Hepatocyte (in vitro differentiated cells): ENCODE results near the gene GRM4. TPM values are rescaled to one million over a fixed set of nuclear protein-coding genes. Genes with fewer than 3 reads are reported as not detected.

ENCODE experiments used
- DNase-seq: peaks from one replicate; pipeline ENCODE4 v3.0.0-alpha.2; 2016; ENCODE audit warnings: low spot score
- H2AFZ ChIP-seq: fragments of 200-600 bp; sonication (generic); 2 replicates; pipeline ENCODE4 v1.6.0; 2016; ENCODE audit warnings: antibody characterized with exemption, mild to moderate bottlenecking
- H3K27ac ChIP-seq: fragments of 200-600 bp; sonication (generic); 2 replicates; pipeline ENCODE4 v1.5.1; 2016; ENCODE audit warnings: mild to moderate bottlenecking
- H3K27me3 ChIP-seq: fragments of 200-600 bp; sonication (generic); 2 replicates; pipeline ENCODE4 v1.6.1; 2016
- H3K36me3 ChIP-seq: fragments of 200-600 bp; sonication (generic); replicated peaks from 2 replicates; pipeline ENCODE4 v1.5.1; 2016; ENCODE audit warnings: low read depth; ENCODE audit not compliant: insufficient read depth
- H3K4me1 ChIP-seq: fragments of 200-600 bp; sonication (generic); 2 replicates; pipeline ENCODE4 v1.5.1; 2016; ENCODE audit warnings: mild to moderate bottlenecking, moderate library complexity; ENCODE audit not compliant: insufficient read depth
- H3K4me2 ChIP-seq: fragments of 200-600 bp; sonication (generic); 2 replicates; pipeline ENCODE4 v1.6.0; 2016
- H3K4me3 ChIP-seq: fragments of 200-600 bp; sonication (generic); 2 replicates; pipeline ENCODE4 v1.5.1; 2016; ENCODE audit warnings: mild to moderate bottlenecking
- H3K79me2 ChIP-seq: fragments of 200-600 bp; sonication (generic); 2 replicates; pipeline ENCODE4 v1.6.0; 2017; ENCODE audit warnings: mild to moderate bottlenecking
- H3K9me2 ChIP-seq: fragments of 200-600 bp; sonication (generic); replicated peaks from 2 replicates; pipeline ENCODE4 v1.6.0; 2017; ENCODE audit warnings: mild to moderate bottlenecking; ENCODE audit not compliant: insufficient read depth
- H3K9me3 ChIP-seq: fragments of 200-600 bp; sonication (generic); 2 replicates; pipeline ENCODE4 v1.5.1; 2016; ENCODE audit warnings: low read depth, mild to moderate bottlenecking
- H4K20me1 ChIP-seq: fragments of 200-600 bp; sonication (generic); 2 replicates; pipeline ENCODE4 v1.6.0; 2016; ENCODE audit warnings: mild to moderate bottlenecking; ENCODE audit not compliant: insufficient read depth, poor library complexity, severe bottlenecking
- EZH2 ChIP-seq: fragments of 200-600 bp; sonication (generic); IDR thresholded peaks from 2 replicates; pipeline ENCODE4 v1.6.1; 2016; ENCODE audit warnings: antibody characterized with exemption, mild to moderate bottlenecking, borderline replicate concordance
- EZH2phosphoT487 ChIP-seq: fragments of 200-600 bp; sonication (generic); IDR thresholded peaks from one replicate; pipeline ENCODE4 v1.6.1; 2018; ENCODE audit warnings: antibody characterized with exemption, mild to moderate bottlenecking, low read depth, moderate library complexity; ENCODE audit not compliant: unreplicated experiment, severe bottlenecking
- WGBS: methylation state at CpG from one replicate; pipeline ENCODE4 v1.1.6; 2016; ENCODE audit warnings: low lambda C conversion rate; ENCODE audit errors: missing lambda C conversion rate; 5-methylcytosine and 5-hydroxymethylcytosine counted together
- polyA plus RNA-seq: library from polyadenylated mRNA; unstranded; fragments of >200 nt; fragmentation: Nextera tagmentation; extraction: Ambion mirVana; gene quantifications from 2 replicates; pipeline ENCODE4 v1.2.1, GENCODE V29; 2016
- total RNA-seq: library from RNA; depleted of rRNA; stranded (reverse); fragments of >200 nt; gene quantifications from 2 replicates; pipeline ENCODE4 v1.2.3, GENCODE V29; 2014
- TF ChIP-seq, protein P1 (sequence below): fragments of 200-600 bp; sonication (generic); IDR thresholded peaks from 2 replicates; pipeline ENCODE4 v1.5.1; 2016; ENCODE audit warnings: antibody characterized with exemption, mild to moderate bottlenecking; ENCODE audit not compliant: poor library complexity

The GRM4 gene
- total and polyA plus RNA-seq, 2 experiments from 2014 or later, result 0.03 TPM; not detected in 1

- Histone ChIP-seq H3K9me3 (no peaks in the 10 kb centered on the region), H4K20me1 (no peaks in the 10 kb centered on the region), H3K4me1 (no peaks in the 10 kb centered on the region), H3K4me2 (no peak overlapping the region), H3K4me3 (no peak overlapping the region), H3K79me2 (no peaks in the 10 kb centered on the region), H3K27me3 (no peaks in the 10 kb centered on the region), H2AFZ (no peak overlapping the region), H3K27ac (no peak overlapping the region), H3K9me2 (no peaks in the 10 kb centered on the region), H3K36me3 (no peaks in the 10 kb centered on the region)
- TF ChIP-seq, protein P1, sequence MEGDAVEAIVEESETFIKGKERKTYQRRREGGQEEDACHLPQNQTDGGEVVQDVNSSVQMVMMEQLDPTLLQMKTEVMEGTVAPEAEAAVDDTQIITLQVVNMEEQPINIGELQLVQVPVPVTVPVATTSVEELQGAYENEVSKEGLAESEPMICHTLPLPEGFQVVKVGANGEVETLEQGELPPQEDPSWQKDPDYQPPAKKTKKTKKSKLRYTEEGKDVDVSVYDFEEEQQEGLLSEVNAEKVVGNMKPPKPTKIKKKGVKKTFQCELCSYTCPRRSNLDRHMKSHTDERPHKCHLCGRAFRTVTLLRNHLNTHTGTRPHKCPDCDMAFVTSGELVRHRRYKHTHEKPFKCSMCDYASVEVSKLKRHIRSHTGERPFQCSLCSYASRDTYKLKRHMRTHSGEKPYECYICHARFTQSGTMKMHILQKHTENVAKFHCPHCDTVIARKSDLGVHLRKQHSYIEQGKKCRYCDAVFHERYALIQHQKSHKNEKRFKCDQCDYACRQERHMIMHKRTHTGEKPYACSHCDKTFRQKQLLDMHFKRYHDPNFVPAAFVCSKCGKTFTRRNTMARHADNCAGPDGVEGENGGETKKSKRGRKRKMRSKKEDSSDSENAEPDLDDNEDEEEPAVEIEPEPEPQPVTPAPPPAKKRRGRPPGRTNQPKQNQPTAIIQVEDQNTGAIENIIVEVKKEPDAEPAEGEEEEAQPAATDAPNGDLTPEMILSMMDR, result no peak
- no peak for TF ChIP-seq EZH2
- TF ChIP-seq EZH2phosphoT487, result no peak
- WGBS, result 60% methylated on average over 4 of the region's 4 CpGs
- no peak for DNase-seq
These were observed 51.9 kb downstream of the GRM4 start for GRCh38 chr6:34093854-34094430.

- Histone ChIP-seq H4K20me1 (no peaks in the 10 kb centered on the region), H3K79me2 (no peaks in the 10 kb centered on the region)
These were observed 52.7 kb downstream of the GRM4 start for GRCh38 chr6:34093206-34093605.

GRCh38 chr6:34092631-34093030 lies 53.3 kb downstream of the GRM4 start:
- TF ChIP-seq EZH2 (no peak), EZH2phosphoT487 (no peak)
- no peak overlapping the region for H3K27ac ChIP-seq
- 82% methylated on average over 5 of the region's 10 CpGs for WGBS
- H3K9me2 ChIP-seq, result no peaks in the 10 kb centered on the region
- H3K79me2 ChIP-seq, result no peaks in the 10 kb centered on the region
- H4K20me1 ChIP-seq, result no peaks in the 10 kb centered on the region
- no peak overlapping the region for H3K4me2 ChIP-seq
- no peaks in the 10 kb centered on the region for H3K4me1 ChIP-seq
- no peaks in the 10 kb centered on the region for H3K9me3 ChIP-seq
- H3K27me3 ChIP-seq, result no peaks in the 10 kb centered on the region
- DNase-seq, result no peak
- no peak overlapping the region for H2AFZ ChIP-seq
- no peak overlapping the region for H3K4me3 ChIP-seq
- H3K36me3 ChIP-seq, result no peaks in the 10 kb centered on the region

More at GRCh38 chr6:34093206-34093605, 52.7 kb downstream of the GRM4 start:
- Histone ChIP-seq H3K4me1 (no peaks in the 10 kb centered on the region), H3K9me3 (no peaks in the 10 kb centered on the region), H3K27me3 (no peaks in the 10 kb centered on the region), H2AFZ (no peak overlapping the region), H3K27ac (no peak overlapping the region), H3K36me3 (no peaks in the 10 kb centered on the region), H3K9me2 (no peaks in the 10 kb centered on the region), H3K4me3 (no peak overlapping the region), H3K4me2 (no peak overlapping the region)
- WGBS, result 97% methylated on average over 6 of the region's 6 CpGs
- no peak for DNase-seq
- TF ChIP-seq, protein P1, result no peak

DNA sequence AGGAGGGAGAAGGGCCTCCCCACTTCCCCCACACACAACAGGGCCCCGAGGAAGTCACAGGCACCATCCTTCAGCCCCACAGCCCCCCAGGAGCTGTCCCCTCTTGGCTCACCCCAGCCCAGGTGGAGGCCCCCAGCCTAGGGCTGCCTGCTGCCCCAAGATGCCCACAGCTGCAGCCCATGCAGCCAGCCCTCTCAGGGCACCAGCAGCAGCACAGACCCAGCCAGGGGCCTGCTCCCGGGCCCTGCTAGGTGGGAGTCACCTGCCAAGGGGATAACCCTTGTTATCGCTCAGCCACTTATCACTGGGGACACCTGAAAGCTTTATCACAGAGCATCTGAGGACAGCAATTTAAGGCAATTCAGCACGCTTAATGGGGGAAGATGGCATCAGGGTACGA lies 55.0 kb downstream of the GRM4 start:
- no peaks in the 10 kb centered on the region for H3K9me2 ChIP-seq
- H3K4me1 ChIP-seq, result no peaks in the 10 kb centered on the region
- no peaks in the 10 kb centered on the region for H3K9me3 ChIP-seq
- H3K4me2 ChIP-seq, result no peak overlapping the region
- H3K79me2 ChIP-seq, result no peaks in the 10 kb centered on the region
- no peak overlapping the region for H3K27ac ChIP-seq
- H3K27me3 ChIP-seq, result no peaks in the 10 kb centered on the region
- H4K20me1 ChIP-seq, result no peaks in the 10 kb centered on the region
- 91% methylated on average over 4 of the region's 5 CpGs for WGBS
- TF ChIP-seq, protein P1, result no peak
- TF ChIP-seq EZH2 (no peak), EZH2phosphoT487 (no peak)
- H3K4me3 ChIP-seq, result no peak overlapping the region
- H2AFZ ChIP-seq, result no peak overlapping the region
- no peak for DNase-seq
- no peaks in the 10 kb centered on the region for H3K36me3 ChIP-seq
